A549 (cell line): ENCODE results near the gene IL1RAP. TPM values are rescaled to one million over a fixed set of nuclear protein-coding genes. Genes with fewer than 3 reads are reported as not detected.

Source experiments
- ATAC-seq, 2 experiments: fragments of 200-7000 bp in 1 of 2; fragments of >200 bp in 1 of 2; cut with Nextera tagmentation in 1 of 2; cut with Tn5 transposase in 1 of 2; 3 replicates each; pipeline versions ENCODE4 v1.8.0 to v1.9.1; 2018 to 2020; ENCODE audit warnings: mild to moderate bottlenecking in 1 of 2, moderate library complexity in 1 of 2
- CTCF ChIA-PET: fragments of 300-600 bp; sonication (Branson Sonifier 250); formaldehyde crosslinking; extraction: SDS; loops from one replicate; lab custom pipeline; 2021; ENCODE audit warnings: antibody characterized with exemption, inconsistent platforms; lab: Yijun Ruan, JAX
- POLR2A ChIA-PET: fragments of 350-600 bp; formaldehyde crosslinking; extraction: SDS; loops from one replicate; lab custom pipeline; 2021; ENCODE audit warnings: antibody characterized with exemption, inconsistent platforms; lab: Yijun Ruan, JAX
- DNase-seq, 2 experiments: peaks; one replicate each; pipeline versions ENCODE4 v3.0.0 to v3.0.0-alpha.2; 2011 to 2016; ENCODE audit warnings: low read depth in 1 of 2, low spot score in 1 of 2
- FAIRE-seq: peaks from 2 replicates; lab custom pipeline; 2011; peaks lifted over from hg19 to GRCh38; lab: Jason Lieb, UNC
- H3K27ac ChIP-seq, 2 experiments: fragments of >200 bp; sonication (Bioruptor Twin); formaldehyde crosslinking; 3 replicates each; pipeline ENCODE4 v1.5.1; 2016 to 2017
- H3K4me1 ChIP-seq: fragments of >200 bp; sonication (Bioruptor Twin); formaldehyde crosslinking; 3 replicates; pipeline ENCODE4 v1.6.1; 2016
- H3K4me2 ChIP-seq: fragments of >200 bp; sonication (Bioruptor Twin); formaldehyde crosslinking; 3 replicates; pipeline ENCODE4 v1.6.1; 2016
- H3K4me3 ChIP-seq: fragments of >200 bp; sonication (Bioruptor Twin); formaldehyde crosslinking; 3 replicates; pipeline ENCODE4 v1.5.1; 2016
- H3K9me3 ChIP-seq: fragments of >200 bp; sonication (Bioruptor Twin); formaldehyde crosslinking; 3 replicates; pipeline ENCODE4 v1.6.1; 2016
- CBX8 ChIP-seq: fragments of 200-600 bp; sonication (generic); IDR thresholded peaks from 2 replicates; pipeline ENCODE4 v1.6.1; 2016
- EHF ChIP-seq: fragments of 250-450 bp; sonication (Bioruptor Pico); IDR thresholded peaks from 2 replicates; pipeline ENCODE4 v1.5.0; 2020; ENCODE audit warnings: mild to moderate bottlenecking
- EP300 ChIP-seq, 2 experiments: fragments of >200 bp; sonication (Bioruptor Twin); formaldehyde crosslinking; IDR thresholded peaks; 2 replicates in 1 of 2; 3 replicates in 1 of 2; pipeline ENCODE4 v1.6.1; 2016 to 2017
- FOSB ChIP-seq: fragments of 250-450 bp; sonication (Bioruptor Pico); IDR thresholded peaks from 2 replicates; pipeline ENCODE4 v1.5.0; 2020; ENCODE audit warnings: mild to moderate bottlenecking, moderate library complexity
- FOXS1 ChIP-seq: fragments of 250-450 bp; sonication (Bioruptor Pico); IDR thresholded peaks from 2 replicates; pipeline ENCODE4 v1.5.0; 2020; ENCODE audit warnings: mild to moderate bottlenecking, moderate library complexity
- GATA3 ChIP-seq: IDR thresholded peaks from 2 replicates; pipeline ENCODE4 v1.6.1; 2012; ENCODE audit warnings: borderline replicate concordance
- HDAC2 ChIP-seq: fragments of 200-600 bp; sonication (generic); IDR thresholded peaks from 2 replicates; pipeline ENCODE4 v1.6.1; 2016
- HOXA7 ChIP-seq: fragments of 250-450 bp; sonication (Bioruptor Pico); IDR thresholded peaks from 2 replicates; pipeline ENCODE4 v1.5.0; 2020; ENCODE audit warnings: mild to moderate bottlenecking, moderate library complexity
- HOXB13 ChIP-seq: fragments of 250-450 bp; sonication (Bioruptor Pico); IDR thresholded peaks from 2 replicates; pipeline ENCODE4 v1.5.0; 2020; ENCODE audit warnings: low read depth, mild to moderate bottlenecking, moderate library complexity
- JUN ChIP-seq, 2 experiments: fragments of >200 bp; sonication (Bioruptor Twin); formaldehyde crosslinking; IDR thresholded peaks; 2 replicates in 1 of 2; 3 replicates in 1 of 2; pipeline ENCODE4 v1.6.1; 2016 to 2017
- JUNB ChIP-seq: fragments of >200 bp; sonication (Bioruptor Twin); formaldehyde crosslinking; IDR thresholded peaks from 2 replicates; pipeline ENCODE4 v1.6.1; 2016
- KDM1A ChIP-seq: fragments of 200-600 bp; sonication (generic); IDR thresholded peaks from 2 replicates; pipeline ENCODE4 v1.6.1; 2016; ENCODE audit warnings: low read depth, mild to moderate bottlenecking
- NPAS2 ChIP-seq: fragments of 250-450 bp; sonication (Bioruptor Pico); IDR thresholded peaks from 2 replicates; pipeline ENCODE4 v1.8.0; 2022; ENCODE audit warnings: mild to moderate bottlenecking, moderate library complexity, borderline replicate concordance
- NR3C1 ChIP-seq: fragments of >200 bp; sonication (Bioruptor Twin); formaldehyde crosslinking; IDR thresholded peaks from 3 replicates; pipeline ENCODE4 v1.6.1; 2017
- RCOR1 ChIP-seq: fragments of 150-350 bp; IDR thresholded peaks from 2 replicates; pipeline ENCODE4 v1.6.1; 2014; ENCODE audit warnings: antibody characterized with exemption, low read length, low read depth
- SMC3 ChIP-seq: fragments of >200 bp; sonication (Bioruptor Twin); formaldehyde crosslinking; IDR thresholded peaks from 3 replicates; pipeline ENCODE4 v1.6.1; 2018; ENCODE audit warnings: inconsistent platforms
- SREBF2 ChIP-seq: fragments of 450-650 bp; IDR thresholded peaks from 2 replicates; pipeline ENCODE4 v1.6.1; 2014; ENCODE audit warnings: mild to moderate bottlenecking, moderate library complexity
- TFCP2L1 ChIP-seq: fragments of 250-450 bp; sonication (Bioruptor Pico); IDR thresholded peaks from 2 replicates; pipeline ENCODE4 v1.5.0; 2021; ENCODE audit warnings: mild to moderate bottlenecking
- TP53 ChIP-seq: fragments of 250-450 bp; sonication (Bioruptor Pico); IDR thresholded peaks from 2 replicates; pipeline ENCODE4 v1.5.0; 2021; ENCODE audit warnings: mild to moderate bottlenecking, moderate library complexity
- ZC3H11A ChIP-seq: fragments of 450-650 bp; IDR thresholded peaks from 2 replicates; pipeline ENCODE4 v1.6.1; 2014; ENCODE audit warnings: antibody characterized with exemption, mild to moderate bottlenecking
- ZNF302 ChIP-seq: fragments of 250-450 bp; sonication (Bioruptor Pico); IDR thresholded peaks from 2 replicates; pipeline ENCODE4 v1.9.0; 2021; ENCODE audit warnings: inconsistent platforms, mild to moderate bottlenecking, moderate library complexity
- ZSCAN20 ChIP-seq: fragments of 250-450 bp; sonication (Bioruptor Pico); IDR thresholded peaks from 2 replicates; pipeline ENCODE4 v1.8.0; 2022; ENCODE audit warnings: mild to moderate bottlenecking, moderate library complexity
- WGBS: methylation state at CpG from one replicate; pipeline ENCODE4 v1.1.6; 2017; ENCODE audit errors: missing lambda C conversion rate; 5-methylcytosine and 5-hydroxymethylcytosine counted together
- polyA plus RNA-seq, 4 experiments: library from polyadenylated mRNA; depleted of rRNA in 3 of 4; stranded (reverse); fragments of >200 nt; fragmentation: RNase III in 1 of 4; extraction: RNeasy Plus Mini Kit Qiagen cat#74134 plus additional on column Dnase treatment in 1 of 4; gene quantifications; 2 replicates in 3 of 4; 3 replicates in 1 of 4; pipeline ENCODE4 v1.2.3, GENCODE V29; 2011 to 2017
- TF ChIP-seq, protein P1 (sequence below): IDR thresholded peaks from 2 replicates; pipeline ENCODE4 v1.6.1; 2012
- TF ChIP-seq, protein P2 (sequence below): IDR thresholded peaks from 2 replicates; pipeline ENCODE4 v1.6.1; 2012
- TF ChIP-seq, protein P3 (sequence below): fragments of 250-450 bp; sonication (Bioruptor Pico); IDR thresholded peaks from 2 replicates; pipeline ENCODE4 v1.5.0; 2020; ENCODE audit warnings: low read depth, mild to moderate bottlenecking, moderate library complexity
- TF ChIP-seq, protein P4 (sequence below): fragments of >200 bp; sonication (Bioruptor Twin); formaldehyde crosslinking; IDR thresholded peaks from 2 replicates; pipeline ENCODE4 v1.6.1; 2016
- TF ChIP-seq, protein P5 (sequence below): fragments of >200 bp; sonication (Bioruptor Twin); formaldehyde crosslinking; IDR thresholded peaks from 3 replicates; pipeline ENCODE4 v1.5.1; 2016
- TF ChIP-seq, protein P6 (sequence below): fragments of 150-350 bp; IDR thresholded peaks from 2 replicates; pipeline ENCODE4 v1.6.1; 2014; ENCODE audit warnings: low read depth, mild to moderate bottlenecking, low read length

Gene IL1RAP
- polyA plus RNA-seq, 2 of the 4 experiments (the other 2 are of a cell fraction) = 3.9 to 18.5 TPM

DNA sequence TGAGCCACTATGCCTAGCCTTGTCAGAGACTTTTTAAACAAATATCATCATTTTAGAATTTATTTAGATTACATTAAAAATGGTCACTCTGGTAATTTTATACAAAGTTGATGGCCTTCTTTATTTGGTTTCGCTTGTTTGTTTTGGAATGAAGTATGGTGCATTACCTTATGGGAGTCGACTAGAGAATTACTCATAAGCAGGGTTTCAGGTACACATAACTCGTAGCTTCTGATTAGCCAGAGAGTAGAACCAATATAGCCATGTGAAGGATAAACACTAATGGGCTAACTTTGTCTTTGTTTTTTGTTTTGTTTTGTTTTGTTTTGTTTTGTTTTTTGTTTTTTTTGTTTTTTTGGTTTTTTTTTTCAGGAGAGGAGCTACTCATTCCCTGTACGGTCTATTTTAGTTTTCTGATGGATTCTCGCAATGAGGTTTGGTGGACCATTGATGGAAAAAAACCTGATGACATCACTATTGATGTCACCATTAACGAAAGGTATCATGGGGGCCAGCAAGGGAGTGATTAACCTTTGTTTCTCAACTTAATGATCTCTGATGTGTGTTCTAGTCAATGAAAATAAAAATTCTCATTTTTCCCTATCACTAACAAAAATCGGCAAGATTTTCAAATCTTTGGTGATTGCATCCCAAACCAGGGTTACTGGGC, 113.2 kb downstream of the IL1RAP start:
- DNase-seq (no peak), FAIRE-seq (no peak), ATAC-seq (no peak)
- no peaks in the 10 kb centered on the region for H3K4me1 ChIP-seq
- 72% methylated on average over 7 of the region's 7 CpGs for WGBS
- TF ChIP-seq FOXS1 (CRISPR knock-in tag) (no peak), HOXB13 (CRISPR knock-in tag) (no peak), KDM1A (no peak), TFCP2L1 (no peak), TP53 (CRISPR knock-in tag) (no peak), EHF (CRISPR knock-in tag) (no peak), ZNF302 (CRISPR knock-in tag) (no peak), NR3C1 (no peak), ZC3H11A (no peak), ZSCAN20 (CRISPR knock-in tag) (no peak), NPAS2 (CRISPR knock-in tag) (no peak), HOXA7 (no peak), RCOR1 (no peak)
- TF ChIP-seq, protein P1, sequence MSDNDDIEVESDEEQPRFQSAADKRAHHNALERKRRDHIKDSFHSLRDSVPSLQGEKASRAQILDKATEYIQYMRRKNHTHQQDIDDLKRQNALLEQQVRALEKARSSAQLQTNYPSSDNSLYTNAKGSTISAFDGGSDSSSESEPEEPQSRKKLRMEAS = no peak
- TF ChIP-seq, protein P2, sequence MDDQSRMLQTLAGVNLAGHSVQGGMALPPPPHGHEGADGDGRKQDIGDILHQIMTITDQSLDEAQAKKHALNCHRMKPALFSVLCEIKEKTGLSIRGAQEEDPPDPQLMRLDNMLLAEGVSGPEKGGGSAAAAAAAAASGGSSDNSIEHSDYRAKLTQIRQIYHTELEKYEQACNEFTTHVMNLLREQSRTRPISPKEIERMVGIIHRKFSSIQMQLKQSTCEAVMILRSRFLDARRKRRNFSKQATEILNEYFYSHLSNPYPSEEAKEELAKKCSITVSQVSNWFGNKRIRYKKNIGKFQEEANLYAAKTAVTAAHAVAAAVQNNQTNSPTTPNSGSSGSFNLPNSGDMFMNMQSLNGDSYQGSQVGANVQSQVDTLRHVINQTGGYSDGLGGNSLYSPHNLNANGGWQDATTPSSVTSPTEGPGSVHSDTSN = no peak
- H3K9me3 ChIP-seq = no peaks in the 10 kb centered on the region
- POLR2A ChIA-PET = no interaction called here
- CTCF ChIA-PET = no interaction called here
- no peak overlapping the region for H3K4me3 ChIP-seq
- no peak overlapping the region for H3K27ac ChIP-seq
- H3K4me2 ChIP-seq = no peak overlapping the region

DNA sequence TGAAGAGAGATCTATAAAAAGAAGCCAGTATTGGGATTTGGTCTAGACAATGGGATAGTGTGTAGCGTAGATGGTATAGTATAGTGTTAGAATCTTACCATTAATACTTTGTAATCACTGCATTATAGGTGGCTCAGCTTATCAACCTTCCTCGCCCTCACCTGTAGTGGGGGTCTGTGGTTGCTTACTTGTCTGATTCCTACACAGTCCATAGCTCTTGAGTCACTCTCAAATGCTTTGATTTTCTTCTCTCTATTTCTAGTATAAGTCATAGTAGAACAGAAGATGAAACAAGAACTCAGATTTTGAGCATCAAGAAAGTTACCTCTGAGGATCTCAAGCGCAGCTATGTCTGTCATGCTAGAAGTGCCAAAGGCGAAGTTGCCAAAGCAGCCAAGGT, 115.2 kb downstream of the IL1RAP start:
- peaks cover 3% of the 10 kb centered on the region; the same call in 1 of the 3 replicates for H3K4me1 ChIP-seq
- DNase-seq (no peak), FAIRE-seq (no peak), ATAC-seq (no peak)
- no peak overlapping the region for H3K4me2 ChIP-seq
- no peaks in the 10 kb centered on the region for H3K9me3 ChIP-seq
- no peak overlapping the region for H3K27ac ChIP-seq
- no peak for TF ChIP-seq GATA3
- no peak for TF ChIP-seq TFCP2L1
- no peak for TF ChIP-seq NR3C1
- TF ChIP-seq FOXS1 (CRISPR knock-in tag) = no peak
- no peak for TF ChIP-seq EP300 (IDR thresholded peaks at IDR 0.05)
- no peak for TF ChIP-seq EHF (CRISPR knock-in tag)
- H3K4me3 ChIP-seq = no peak overlapping the region
- ChIA-PET POLR2A (no interaction called here), CTCF (interaction anchor here (0.7 to 1.5 kb wide), 2 partner anchors 9 to 72 kb away, joined by 3 read pairs; no protein-coding TSS in a partner anchor)
- WGBS = 91% methylated on average over 4 of the region's 4 CpGs

DNA sequence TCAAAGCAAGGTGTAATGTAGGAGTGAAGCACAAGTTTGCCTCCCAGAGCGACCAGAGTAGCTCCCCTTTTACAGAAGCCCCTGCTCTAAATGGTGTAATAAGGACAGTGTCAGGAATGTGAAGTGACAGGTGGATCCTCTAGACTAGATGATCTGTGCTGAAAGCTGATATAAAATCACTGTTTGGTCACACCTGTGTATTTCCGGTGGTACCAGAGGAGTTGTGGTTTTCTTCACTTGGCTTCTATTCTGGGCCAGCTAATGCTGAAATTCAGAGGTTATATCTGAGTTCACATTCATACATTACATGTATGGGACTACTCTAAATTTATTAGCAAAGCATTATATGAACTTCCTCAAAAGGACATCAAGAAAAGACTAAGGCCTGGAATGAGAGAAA, 117.4 kb downstream of the IL1RAP start:
- 83% methylated on average over 2 of the region's 2 CpGs for WGBS
- FAIRE-seq (no peak), ATAC-seq (no peak), DNase-seq (no peak)
- H3K4me3 ChIP-seq = no peak overlapping the region
- H3K9me3 ChIP-seq = no peaks in the 10 kb centered on the region
- no peak for TF ChIP-seq RCOR1
- no peak overlapping the region for H3K4me2 ChIP-seq
- H3K4me1 ChIP-seq = peaks cover 3% of the 10 kb centered on the region; the same call in 1 of the 3 replicates
- ChIA-PET CTCF (no interaction called here), POLR2A (no interaction called here)
- H3K27ac ChIP-seq = no peak overlapping the region

DNA sequence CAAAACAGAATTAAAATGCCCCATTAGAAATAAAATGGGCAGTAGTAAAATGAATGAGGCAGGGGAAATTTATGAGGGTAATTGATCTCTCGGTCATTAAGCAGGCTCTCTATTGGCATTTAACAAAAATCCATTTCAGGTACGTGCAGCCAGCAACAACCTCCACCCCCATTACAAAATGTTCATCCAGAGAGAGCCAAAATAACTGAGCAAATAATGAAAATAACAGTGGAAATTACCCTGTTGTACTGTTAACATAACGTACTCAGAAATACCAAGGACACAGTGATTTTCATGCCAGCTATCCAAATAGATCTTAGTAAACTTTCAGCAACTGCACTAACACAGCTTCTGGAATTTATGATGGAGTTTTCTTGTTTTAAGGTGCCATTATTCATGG, 127.7 kb downstream of the IL1RAP start:
- ChIA-PET CTCF (no interaction called here), POLR2A (no interaction called here)
- no peak for FAIRE-seq
- TF ChIP-seq JUNB (no peak), SMC3 (no peak), HOXB13 (CRISPR knock-in tag) (no peak), FOSB (no peak), HDAC2 (no peak), ZNF302 (CRISPR knock-in tag) (no peak), SREBF2 (no peak), EP300 (IDR thresholded peaks at IDR 0.05) (no peak), CBX8 (no peak), JUN (IDR thresholded peaks at IDR 0.05) (no peak)
- TF ChIP-seq, protein P3, sequence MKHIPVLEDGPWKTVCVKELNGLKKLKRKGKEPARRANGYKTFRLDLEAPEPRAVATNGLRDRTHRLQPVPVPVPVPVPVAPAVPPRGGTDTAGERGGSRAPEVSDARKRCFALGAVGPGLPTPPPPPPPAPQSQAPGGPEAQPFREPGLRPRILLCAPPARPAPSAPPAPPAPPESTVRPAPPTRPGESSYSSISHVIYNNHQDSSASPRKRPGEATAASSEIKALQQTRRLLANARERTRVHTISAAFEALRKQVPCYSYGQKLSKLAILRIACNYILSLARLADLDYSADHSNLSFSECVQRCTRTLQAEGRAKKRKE (CRISPR knock-in tag) = no peak
- TF ChIP-seq, protein P4, sequence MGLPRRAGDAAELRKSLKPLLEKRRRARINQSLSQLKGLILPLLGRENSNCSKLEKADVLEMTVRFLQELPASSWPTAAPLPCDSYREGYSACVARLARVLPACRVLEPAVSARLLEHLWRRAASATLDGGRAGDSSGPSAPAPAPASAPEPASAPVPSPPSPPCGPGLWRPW = no peak
- TF ChIP-seq, protein P5, sequence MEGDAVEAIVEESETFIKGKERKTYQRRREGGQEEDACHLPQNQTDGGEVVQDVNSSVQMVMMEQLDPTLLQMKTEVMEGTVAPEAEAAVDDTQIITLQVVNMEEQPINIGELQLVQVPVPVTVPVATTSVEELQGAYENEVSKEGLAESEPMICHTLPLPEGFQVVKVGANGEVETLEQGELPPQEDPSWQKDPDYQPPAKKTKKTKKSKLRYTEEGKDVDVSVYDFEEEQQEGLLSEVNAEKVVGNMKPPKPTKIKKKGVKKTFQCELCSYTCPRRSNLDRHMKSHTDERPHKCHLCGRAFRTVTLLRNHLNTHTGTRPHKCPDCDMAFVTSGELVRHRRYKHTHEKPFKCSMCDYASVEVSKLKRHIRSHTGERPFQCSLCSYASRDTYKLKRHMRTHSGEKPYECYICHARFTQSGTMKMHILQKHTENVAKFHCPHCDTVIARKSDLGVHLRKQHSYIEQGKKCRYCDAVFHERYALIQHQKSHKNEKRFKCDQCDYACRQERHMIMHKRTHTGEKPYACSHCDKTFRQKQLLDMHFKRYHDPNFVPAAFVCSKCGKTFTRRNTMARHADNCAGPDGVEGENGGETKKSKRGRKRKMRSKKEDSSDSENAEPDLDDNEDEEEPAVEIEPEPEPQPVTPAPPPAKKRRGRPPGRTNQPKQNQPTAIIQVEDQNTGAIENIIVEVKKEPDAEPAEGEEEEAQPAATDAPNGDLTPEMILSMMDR = no peak
- TF ChIP-seq, protein P6, sequence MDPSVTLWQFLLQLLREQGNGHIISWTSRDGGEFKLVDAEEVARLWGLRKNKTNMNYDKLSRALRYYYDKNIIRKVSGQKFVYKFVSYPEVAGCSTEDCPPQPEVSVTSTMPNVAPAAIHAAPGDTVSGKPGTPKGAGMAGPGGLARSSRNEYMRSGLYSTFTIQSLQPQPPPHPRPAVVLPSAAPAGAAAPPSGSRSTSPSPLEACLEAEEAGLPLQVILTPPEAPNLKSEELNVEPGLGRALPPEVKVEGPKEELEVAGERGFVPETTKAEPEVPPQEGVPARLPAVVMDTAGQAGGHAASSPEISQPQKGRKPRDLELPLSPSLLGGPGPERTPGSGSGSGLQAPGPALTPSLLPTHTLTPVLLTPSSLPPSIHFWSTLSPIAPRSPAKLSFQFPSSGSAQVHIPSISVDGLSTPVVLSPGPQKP = no peak

More for the DNA sequence above, 127.7 kb downstream of the IL1RAP start:
- Histone ChIP-seq H3K4me1 (no peaks in the 10 kb centered on the region), H3K4me2 (no peak overlapping the region), H3K9me3 (no peaks in the 10 kb centered on the region), H3K27ac (no peak overlapping the region), H3K4me3 (no peak overlapping the region)
- 93% methylated on average over 3 of the region's 3 CpGs for WGBS
- ATAC-seq (no peak), DNase-seq (no peak)
